Sciatic nerve (tissue), 2 donors: Measurements from ENCODE around the gene WWOX. TPM values are rescaled to one million over a fixed set of nuclear protein-coding genes. Genes with fewer than 3 reads are reported as not detected.

Source experiments
- ATAC-seq: fragments of 200-7000 bp; cut with Tn5 transposase; one replicate; pipeline ENCODE4 v1.9.1; 2020; ENCODE audit warnings: mild to moderate bottlenecking, moderate library complexity
- DNase-seq: peaks from one replicate; pipeline ENCODE4 v3.0.0-alpha.2; 2020; ENCODE audit warnings: low spot score
- intact Hi-C: fragments of 100-400 bp; cut with DNase I; formaldehyde crosslinking; loops from one replicate; pipeline ENCODE4 v1.14.2; 2022
- total RNA-seq: library from RNA; stranded (reverse); fragmentation: NEBNext Ultra II Directional; extraction: Animal tissue kit (Norgen Biotek cat#: 25700); gene quantifications from one replicate; pipeline ENCODE4 v1.2.1, GENCODE V29; 2021
- donor health status: DM: no; HTN: no; CAD: no.
- donor health status: DM: no; HTN: no; CAD: no.

WWOX gene
- total RNA-seq, 1 donor from 2014 or later, result 30.7 TPM

DNA sequence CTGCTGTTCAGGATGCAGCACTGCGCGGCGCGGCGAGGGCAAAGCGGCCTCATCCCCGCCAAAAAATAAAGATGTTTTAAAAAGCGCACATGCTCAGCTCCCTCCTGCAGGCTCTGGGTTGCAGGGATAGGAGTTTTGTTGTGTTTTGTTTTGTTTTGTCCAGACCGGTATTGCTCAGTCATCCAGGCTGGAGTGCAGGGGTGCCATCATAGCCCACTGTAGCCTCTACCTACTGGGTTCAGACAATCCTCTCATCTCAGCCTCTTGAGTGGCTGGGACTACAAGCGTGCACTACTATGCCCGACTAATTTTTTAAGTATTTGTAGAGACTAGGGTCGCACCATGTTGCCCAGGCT is 636 bp downstream of the WWOX start:
- intact Hi-C loops, result loop anchor here (10.0 kb wide), 1 partner anchor 1145 kb away; no protein-coding TSS in a partner anchor
- DNase-seq, result no peak
- ATAC-seq, result no peak

DNA sequence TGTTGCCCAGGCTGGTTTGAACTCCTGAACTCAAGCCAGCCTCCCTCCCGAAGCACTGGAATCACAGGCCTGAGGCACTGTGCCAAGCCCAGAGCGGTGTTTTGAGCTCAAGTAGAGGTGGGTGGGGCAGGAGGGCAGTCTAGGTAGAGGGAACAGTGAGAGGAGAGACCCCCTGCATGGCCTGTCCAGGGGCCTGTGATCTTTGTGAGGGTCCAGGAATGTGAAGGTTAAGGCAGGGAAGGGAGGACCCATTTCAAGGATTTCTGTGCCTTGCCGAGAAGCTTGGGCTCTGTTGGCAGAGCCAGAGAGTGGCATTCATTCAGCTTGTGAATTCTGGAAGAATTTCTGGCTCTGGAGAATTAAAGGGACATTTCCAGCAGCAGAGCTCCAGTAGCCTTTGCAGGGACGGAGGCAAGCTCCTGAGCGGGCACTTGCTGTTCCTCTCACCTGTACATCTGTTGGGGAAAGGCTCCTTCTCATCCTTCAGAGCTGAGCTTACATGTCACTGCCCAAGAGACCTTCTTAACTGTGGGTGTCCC is 2.7 kb downstream of the WWOX start:
- intact Hi-C loops, result loop anchor here (10.0 kb wide), 1 partner anchor 1143 kb away; no protein-coding TSS in a partner anchor
- no peak for DNase-seq
- no peak for ATAC-seq

DNA sequence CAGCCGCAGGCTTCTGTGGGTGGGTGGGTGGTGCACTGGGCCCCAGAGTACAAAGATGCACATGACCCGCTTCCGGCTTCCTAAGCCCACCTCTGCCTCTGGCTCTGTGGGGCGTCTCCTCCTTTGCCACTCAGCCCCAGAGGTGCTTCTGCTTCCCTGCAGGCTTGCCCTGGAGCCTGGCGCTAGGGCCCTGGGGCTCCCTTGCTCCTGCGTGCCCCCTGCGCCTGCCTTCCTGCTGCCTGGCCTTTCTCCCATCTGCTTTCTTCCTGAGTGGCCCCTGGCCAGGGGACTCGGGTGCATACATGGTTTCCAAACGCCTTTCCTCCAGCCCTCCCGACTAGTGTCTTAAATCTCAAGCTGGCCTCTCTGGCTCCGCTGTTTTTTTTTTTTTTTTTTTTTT is 3.4 kb downstream of the WWOX start:
- intact Hi-C loops, result loop anchor here (10.0 kb wide), 1 partner anchor 1142 kb away; no protein-coding TSS in a partner anchor
- no peak for ATAC-seq
- DNase-seq, result no peak

DNA sequence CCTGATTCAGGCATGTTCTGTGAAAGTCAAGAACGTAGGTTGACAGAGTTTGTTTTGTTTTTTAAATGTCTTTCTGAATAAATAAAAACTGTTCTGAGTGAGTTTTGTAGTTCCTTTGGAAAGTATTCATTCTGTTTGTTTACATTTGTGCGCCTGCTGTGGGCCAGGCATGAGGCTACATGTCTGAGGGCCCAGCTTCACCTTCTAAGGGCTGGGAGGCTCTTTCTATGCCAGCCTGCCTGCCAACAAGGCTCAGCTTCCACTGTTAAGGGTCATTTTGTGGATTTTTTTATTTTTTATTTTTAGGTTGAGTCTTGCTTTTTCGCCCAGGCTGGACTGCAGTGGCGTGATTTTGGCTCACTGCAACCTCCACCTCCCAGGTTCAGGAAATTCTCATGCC is 6.1 kb downstream of the WWOX start:
- ATAC-seq, result no peak
- no peak for DNase-seq
- intact Hi-C loops, result loop anchor here (10.0 kb wide), 1 partner anchor 1139 kb away; no protein-coding TSS in a partner anchor

DNA sequence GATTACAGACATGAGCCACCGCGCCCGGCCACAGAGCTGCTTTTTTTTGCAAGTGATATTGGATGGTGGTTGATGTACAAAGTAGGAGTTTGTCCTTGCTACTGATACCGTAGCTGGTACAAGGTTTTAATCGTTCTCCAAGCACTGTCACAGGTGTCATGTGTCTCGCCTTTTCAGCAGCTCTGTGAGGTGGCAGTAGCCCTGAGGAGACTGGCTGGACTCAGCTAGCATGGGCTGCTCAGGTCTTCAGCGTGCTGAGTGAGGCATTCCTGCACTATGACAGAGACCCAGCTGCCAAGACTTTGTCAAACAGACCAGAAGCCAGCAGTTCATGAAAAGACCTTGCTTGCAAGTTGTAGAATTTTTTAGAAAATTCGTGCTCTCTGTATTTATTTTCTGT is 7.2 kb downstream of the WWOX start:
- ATAC-seq (no peak), DNase-seq (no peak)
- intact Hi-C loops, result loop anchor here (10.0 kb wide), 1 partner anchor 1138 kb away; no protein-coding TSS in a partner anchor

DNA sequence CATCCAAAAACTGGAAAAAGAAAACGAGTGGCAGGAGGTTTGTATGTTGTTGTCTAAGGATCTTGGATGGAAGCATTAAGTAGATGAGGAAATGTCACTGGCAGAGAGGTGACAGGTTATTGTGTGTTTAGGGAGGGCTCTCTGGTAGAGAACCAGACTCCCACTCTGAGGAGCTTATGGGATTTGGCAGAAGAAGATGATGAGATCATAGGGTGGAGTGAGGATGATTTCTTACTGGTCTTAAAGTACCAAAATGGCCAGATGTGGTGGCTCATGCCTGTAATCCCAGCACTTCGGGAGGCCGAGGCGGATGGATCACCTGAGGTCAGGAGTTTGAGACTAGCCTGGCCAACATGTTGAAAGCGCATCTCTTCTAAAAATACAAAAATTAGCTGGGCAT is 9.0 kb downstream of the WWOX start:
- intact Hi-C loops, result loop anchor here (10.0 kb wide), 1 partner anchor 1136 kb away; no protein-coding TSS in a partner anchor

DNA sequence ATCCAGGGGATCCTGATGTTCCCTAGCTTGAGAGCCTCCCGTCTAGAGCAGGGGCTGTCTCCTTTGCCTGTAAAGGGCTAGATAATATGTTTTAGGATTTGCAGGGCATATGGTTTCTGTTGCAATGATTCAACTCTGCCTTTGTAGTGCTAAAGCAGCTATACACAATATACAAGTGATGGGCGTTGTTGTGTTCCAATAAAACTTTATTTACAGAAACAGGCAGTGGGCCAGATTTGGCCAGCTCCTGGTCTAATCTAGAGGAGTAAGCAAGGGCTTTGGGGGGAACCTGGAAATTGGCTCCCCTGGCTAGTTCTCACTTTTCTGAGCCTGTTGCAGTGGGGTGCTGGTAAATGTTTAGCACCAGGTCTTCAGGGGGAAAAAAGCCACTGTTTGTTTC is 13.8 kb downstream of the WWOX start:
- DNase-seq, result no peak
- intact Hi-C loops, result no loop called here

More for the DNA sequence above, 9.0 kb downstream of the WWOX start:
- ATAC-seq (no peak), DNase-seq (no peak)

DNA sequence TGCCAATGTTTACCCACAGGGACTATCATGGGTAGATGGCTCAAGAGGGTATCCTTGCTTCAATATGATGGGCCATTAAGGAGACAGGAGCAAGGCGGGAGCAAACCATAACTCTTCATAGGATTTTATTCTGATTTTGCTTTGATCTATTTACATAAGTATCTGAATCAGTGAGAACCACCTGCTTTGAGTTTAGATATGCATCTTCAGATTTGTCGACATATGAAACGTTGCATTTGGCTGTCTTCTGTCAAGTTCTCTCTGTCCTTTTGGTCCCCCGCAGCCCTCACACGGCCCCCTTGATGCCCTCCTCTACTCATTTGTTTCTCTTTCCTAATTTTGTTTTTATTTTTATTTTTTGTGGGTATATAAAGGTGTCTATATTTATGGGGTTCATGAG is 16.2 kb downstream of the WWOX start:
- ATAC-seq, result no peak
- intact Hi-C loops, result no loop called here
- no peak for DNase-seq

More for the DNA sequence above, 13.8 kb downstream of the WWOX start:
- ATAC-seq, result no peak

DNA sequence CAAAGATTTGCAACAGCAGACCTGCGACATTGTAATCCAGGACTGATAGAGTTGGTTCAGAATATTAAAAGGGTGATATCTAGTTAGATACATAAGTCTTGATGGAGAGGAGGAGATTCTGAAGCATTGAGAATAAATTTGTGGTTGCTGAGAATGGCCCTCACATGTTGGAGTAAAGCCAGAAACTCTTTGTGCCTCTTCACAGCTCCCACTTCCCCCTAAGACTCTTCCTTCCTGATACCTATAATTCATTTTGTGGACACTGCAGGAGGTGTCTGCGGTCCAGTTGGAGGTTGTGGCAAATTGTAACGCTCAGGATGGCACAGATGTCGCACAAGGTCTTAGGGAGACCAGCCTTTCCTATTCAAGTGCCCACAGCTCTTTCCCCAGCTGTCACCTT is 17.5 kb downstream of the WWOX start:
- ATAC-seq (no peak), DNase-seq (no peak)
- intact Hi-C loops, result no loop called here

DNA sequence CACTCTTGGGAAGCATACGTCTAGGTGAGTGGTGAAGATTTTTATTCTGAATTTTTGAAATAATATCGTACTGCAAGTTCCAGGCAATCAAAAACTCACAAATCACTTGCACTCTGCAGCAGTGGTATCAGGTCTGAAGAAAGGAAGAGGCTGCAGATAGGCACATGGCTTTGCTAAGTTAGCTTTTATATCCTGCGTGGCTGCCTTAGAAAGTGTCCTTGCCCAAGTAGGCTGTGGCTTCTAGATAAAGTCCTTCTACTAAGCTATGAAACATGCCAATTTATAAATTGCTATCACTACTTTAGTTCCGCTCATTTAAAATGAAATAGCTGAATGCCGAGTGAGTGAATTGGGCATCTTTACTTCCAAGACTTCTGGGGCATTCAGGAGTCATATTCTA is 17.9 kb downstream of the WWOX start:
- intact Hi-C loops, result no loop called here
- DNase-seq (no peak), ATAC-seq (no peak)

DNA sequence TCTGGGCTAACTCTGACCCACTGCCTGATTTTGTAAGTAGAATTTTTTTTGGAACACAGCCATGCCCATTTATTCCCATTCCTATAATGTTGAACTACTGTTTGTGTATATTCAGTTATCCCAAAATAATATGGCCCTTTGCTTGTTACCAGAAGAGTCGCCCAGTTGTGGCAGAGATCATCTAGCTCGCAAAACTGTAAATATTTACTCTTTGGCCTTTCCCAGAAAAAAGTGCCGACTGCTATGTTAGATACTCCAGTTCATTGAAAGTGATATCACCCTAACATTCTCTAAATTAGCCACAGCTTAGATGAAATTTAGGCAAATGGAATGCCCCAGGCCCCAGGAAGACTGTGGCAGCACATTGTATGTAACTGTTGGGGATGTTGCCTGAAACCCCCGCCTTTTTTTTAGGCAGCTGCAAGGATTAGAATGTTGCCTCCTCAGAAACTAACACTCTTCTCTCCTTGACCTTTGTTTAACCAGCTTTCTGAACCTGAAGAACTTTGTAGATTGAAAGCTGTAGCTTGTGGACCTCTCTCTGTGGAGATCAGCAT is 19.1 kb downstream of the WWOX start:
- DNase-seq, result no peak
- no peak for ATAC-seq
- intact Hi-C loops, result no loop called here

DNA sequence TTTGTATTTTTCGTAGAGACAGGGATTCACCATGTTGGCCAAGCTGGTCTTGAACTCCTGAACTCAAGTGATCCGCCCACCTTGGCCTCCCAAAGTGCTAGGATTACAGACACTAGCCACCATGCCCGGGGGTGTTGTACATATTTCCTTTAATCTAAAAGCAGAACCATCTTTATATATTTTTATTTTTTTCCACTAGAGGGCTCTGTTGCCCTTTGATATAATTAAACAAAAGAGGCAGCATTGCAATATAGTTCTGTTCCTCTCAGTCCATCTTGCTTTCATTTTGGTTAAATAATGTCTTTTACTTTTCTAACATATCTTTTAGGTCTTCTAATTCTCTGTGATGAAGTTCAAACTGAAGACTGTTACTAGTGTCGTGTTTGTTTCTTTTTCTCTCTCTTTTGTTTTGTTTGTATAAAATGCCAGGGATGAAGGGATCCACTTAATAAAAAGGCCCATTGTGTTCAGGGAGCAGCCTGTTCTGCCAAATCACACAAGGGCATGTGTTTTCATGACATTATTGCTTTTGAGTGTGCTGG is 23.4 kb downstream of the WWOX start:
- no peak for DNase-seq

DNA sequence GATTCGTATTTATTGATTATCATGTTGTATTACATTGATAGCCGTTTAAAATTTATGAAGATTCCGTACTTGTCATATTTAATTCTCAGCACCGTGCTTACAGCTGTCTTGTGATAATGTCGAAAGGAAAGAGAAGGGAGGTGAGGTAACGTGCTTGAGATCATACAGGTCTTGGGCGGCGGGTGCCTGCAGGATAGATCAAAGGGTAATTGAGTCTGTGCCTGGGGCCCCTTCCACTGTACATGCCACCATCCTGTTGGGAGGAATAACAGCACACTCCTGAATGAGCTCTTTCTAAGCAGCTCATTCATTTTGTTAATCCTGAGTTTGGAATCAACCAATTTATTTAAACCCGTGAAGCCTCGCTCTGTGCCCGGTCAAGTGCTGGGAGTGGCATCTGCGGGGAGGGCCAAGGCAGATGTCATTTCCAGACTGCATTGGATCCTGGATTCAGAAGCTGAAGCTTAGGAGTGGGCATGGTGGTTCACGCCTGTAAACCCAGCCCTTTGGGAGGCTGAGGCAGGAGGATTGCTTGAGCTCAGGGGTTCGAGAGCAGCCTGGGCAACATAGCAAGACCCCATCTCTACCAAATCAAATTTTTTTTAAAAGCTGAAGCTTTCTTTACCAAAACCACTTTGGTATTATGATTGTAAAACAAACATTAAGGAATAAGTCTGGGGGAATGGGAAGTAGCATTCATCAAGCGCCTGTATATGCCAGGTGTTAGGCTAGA is 25.8 kb downstream of the WWOX start:
- intact Hi-C loops, result no loop called here
- no peak for DNase-seq
- no peak for ATAC-seq

More for the DNA sequence above, 23.4 kb downstream of the WWOX start:
- intact Hi-C loops, result no loop called here
- ATAC-seq, result peak; percentile 82

DNA sequence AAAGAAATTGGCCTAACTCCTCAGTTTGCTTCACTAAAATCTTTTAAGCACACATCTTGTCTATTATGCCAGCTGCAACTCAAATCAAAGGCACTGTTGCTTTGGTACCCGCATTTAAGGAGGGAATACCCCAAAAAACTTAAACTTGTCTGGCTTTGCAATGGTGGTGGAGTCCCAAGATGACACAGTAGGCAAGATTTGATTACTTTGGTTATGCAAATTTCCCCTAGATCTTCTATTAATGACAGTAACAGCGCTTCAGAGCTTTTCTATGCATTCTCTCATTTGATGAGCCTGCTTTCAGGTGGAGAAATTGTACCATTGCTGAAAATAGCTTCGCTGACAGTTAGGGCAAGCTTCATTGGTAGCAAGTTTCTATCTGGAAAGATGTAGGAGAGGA is 27.2 kb downstream of the WWOX start:
- intact Hi-C loops, result no loop called here
- no peak for DNase-seq
- no peak for ATAC-seq

DNA sequence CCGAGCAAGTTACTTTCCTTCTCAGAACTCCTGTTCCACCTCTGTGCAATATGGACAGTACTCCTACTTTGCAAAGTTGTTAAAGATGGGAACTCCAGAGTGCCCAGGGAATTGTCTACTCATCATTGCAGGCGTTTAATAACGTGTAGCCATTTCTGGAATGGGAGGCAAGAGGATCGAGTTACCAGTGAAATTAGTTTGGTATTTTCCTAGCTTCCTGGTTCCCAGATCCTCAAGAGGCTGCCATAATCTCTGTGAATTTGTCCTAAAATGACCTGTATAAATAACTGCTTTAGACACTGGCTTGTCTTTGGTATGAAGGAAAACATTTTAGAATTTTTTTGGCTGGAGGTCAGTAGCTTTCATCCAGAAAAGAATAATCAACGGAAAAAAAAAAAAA is 27.7 kb downstream of the WWOX start:
- peak; percentile 70 for ATAC-seq

DNA sequence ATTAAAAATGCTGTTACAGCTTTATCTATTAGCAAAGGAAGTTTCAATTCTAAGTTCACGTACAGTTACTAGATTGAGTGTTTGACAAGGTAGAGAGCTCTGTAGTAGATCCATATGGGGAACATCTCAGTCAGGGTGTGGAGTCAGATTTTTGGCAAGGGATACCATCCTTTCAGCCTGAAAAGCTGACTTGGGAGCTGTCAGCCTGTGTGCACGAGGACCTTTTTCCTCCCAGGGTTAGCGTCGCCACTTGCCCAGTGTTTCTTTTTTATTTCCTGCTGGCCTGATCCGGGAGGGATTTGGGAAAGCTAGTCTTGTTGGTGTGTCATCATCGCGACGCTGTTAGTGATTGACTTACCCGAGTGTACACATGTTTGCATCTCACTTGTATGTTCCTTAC is 29.5 kb downstream of the WWOX start:
- DNase-seq, result no peak
- intact Hi-C loops, result no loop called here
- ATAC-seq, result peak; percentile 9

More for the DNA sequence above, 27.7 kb downstream of the WWOX start:
- intact Hi-C loops, result no loop called here
- DNase-seq, result no peak

DNA sequence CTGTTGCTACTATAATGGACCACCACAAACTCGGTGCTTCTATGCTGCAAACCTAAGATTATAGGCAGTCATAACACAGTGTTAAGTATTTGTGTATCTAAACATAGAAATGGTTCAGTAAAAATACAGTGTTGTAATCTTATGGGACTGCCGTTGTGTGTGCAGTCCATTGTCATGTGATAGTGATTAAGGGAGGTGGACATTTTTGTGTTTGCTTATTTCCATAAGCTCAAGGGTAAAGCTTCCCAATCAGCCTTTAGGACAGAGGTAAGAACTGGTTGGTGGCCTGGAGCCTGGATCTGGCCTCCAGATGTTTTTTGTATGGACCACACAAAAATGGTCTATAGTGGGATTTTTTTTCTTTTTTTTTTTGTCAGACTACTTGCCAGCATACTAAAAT is 29.9 kb downstream of the WWOX start:
- DNase-seq, result no peak
- no peak for ATAC-seq
- intact Hi-C loops, result no loop called here

DNA sequence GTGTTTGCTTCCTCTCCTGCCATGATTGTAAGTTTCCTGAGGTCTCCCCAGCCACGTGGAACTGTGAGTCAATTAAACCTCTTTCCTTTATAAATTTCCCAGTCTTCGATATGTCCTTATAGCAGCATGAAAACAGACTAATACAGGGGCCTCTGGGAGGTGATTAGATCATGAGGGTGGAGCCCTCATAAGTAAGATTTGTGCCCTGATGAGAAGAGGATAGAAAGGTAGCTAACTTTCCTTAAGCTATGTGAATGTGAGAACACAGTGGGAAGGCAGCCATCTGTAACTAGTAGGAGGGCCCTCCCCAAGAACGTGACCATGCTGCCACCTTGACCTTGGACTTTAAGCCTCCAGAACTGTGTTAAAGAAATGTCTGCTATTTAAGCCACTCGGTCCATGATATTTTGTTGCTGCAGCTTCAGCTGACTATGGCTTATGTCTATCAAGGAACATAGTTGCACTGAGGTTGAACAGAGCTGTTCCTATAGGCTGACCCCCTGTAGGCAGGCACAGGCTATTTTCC is 30.7 kb downstream of the WWOX start:
- no peak for DNase-seq

DNA sequence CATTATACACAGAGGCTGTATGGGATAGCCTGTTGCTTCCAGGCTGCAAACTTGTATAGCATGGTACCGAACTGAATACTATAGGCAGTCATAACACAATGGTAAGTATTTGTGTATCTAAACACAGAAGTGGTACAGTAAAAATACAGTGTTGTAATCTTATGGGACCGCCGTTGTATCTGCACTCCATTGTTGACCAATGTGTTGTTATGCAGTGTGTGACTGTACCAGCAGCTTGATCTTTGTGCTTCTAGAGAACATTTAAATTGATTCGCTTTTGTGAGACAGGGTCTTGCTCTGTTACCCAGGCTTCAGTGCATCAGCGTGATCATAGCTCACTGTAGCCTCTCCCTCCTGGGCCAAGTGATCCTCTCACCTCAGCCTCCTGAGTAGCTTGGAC is 31.5 kb downstream of the WWOX start:
- intact Hi-C loops, result no loop called here
- DNase-seq (no peak), ATAC-seq (no peak)

More for the DNA sequence above, 30.7 kb downstream of the WWOX start:
- no peak for ATAC-seq
- intact Hi-C loops, result no loop called here

DNA sequence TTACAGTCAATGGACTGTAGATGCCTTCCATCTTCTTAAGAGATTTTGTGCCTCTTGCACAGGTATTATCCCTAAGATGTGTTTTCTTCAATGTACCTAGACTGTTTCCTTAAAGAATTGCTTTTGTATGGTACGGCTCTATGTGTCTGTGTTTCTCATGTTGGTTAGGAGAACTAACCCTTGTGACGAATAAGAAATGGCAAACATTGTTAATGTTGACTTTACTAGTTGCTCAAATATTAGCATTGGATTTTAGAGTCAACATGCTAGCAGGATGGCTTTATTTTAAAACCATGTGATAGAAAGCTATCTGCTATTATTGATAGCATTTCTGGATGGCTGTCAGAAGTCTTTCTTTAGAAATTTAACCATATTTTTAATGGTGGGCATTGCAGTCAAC is 34.5 kb downstream of the WWOX start:
- intact Hi-C loops, result no loop called here
- ATAC-seq (no peak), DNase-seq (no peak)
